GM21825 (cell line): ENCODE measurements around the gene ARFRP1.
A peak's percentile ranks its signal among the peaks of the same experiment; 100 is the strongest.
"Not testable (repeated sequence)": the region's sequence is repeated elsewhere in the genome, so short reads cannot be mapped to it uniquely, and the experiment has no call there.

Experiments used
- ATAC-seq: cut with Tn5 transposase; IDR thresholded peaks from one replicate; pipeline ENCODE4 v1.9.1; 2021; ENCODE audit warnings: mild to moderate bottlenecking, moderate library complexity; ENCODE audit not compliant: unreplicated experiment

Gene ARFRP1

GRCh38 chr20:63678667-63679465 is 28.9 kb downstream of the ARFRP1 start:
- ATAC-seq: no peak

- ATAC-seq: no peak
Measured at GRCh38 chr20:63678071-63678470, 29.7 kb downstream of the ARFRP1 start.

- ATAC-seq: no peak
Measured at GRCh38 chr20:63675681-63676368, 32.0 kb downstream of the ARFRP1 start.

GRCh38 chr20:63673951-63674350 is 33.8 kb downstream of the ARFRP1 start:
- ATAC-seq: no peak

- ATAC-seq: no peak
Measured at GRCh38 chr20:63672666-63673065, 35.1 kb downstream of the ARFRP1 start.

GRCh38 chr20:63671695-63672094 is 36.1 kb downstream of the ARFRP1 start:
- ATAC-seq: not testable (repeated sequence)

- no peak for ATAC-seq
Measured at GRCh38 chr20:63668351-63668750, 39.4 kb downstream of the ARFRP1 start.

- no peak for ATAC-seq
Measured at GRCh38 chr20:63667858-63668257, 39.9 kb downstream of the ARFRP1 start.

GRCh38 chr20:63665708-63666107 is 42.1 kb downstream of the ARFRP1 start:
- no peak for ATAC-seq

GRCh38 chr20:63664861-63665594 is 42.7 kb downstream of the ARFRP1 start:
- ATAC-seq: no peak

- ATAC-seq: no peak
Measured at GRCh38 chr20:63664143-63664851, 43.5 kb downstream of the ARFRP1 start.

- no peak for ATAC-seq
Measured at GRCh38 chr20:63663332-63664066, 44.3 kb downstream of the ARFRP1 start.

GRCh38 chr20:63662813-63663189 is 45.0 kb downstream of the ARFRP1 start:
- ATAC-seq: no peak

- no peak for ATAC-seq
Measured at GRCh38 chr20:63661959-63662812, 45.6 kb downstream of the ARFRP1 start.

- ATAC-seq: no peak
Measured at GRCh38 chr20:63661108-63661507, 46.7 kb downstream of the ARFRP1 start.

GRCh38 chr20:63660622-63661021 is 47.2 kb downstream of the ARFRP1 start:
- ATAC-seq: no peak

GRCh38 chr20:63660174-63660573 is 47.6 kb downstream of the ARFRP1 start:
- not testable (repeated sequence) for ATAC-seq

- no peak for ATAC-seq
Measured at GRCh38 chr20:63659370-63659769, 48.4 kb downstream of the ARFRP1 start.

- peak; percentile 12 for ATAC-seq
Measured at GRCh38 chr20:63658749-63659187, 49.0 kb downstream of the ARFRP1 start.
